Putamen (tissue), 1 donor: ENCODE results near the gene MIER1.
"Not testable (repeated sequence)": the region's sequence is repeated elsewhere in the genome, so short reads cannot be mapped to it uniquely, and the experiment has no call there.

Experiments
- DNase-seq: peaks from one replicate; pipeline ENCODE4 v3.0.0-alpha.2; 2016; ENCODE audit warnings: low spot score

MIER1 gene

DNA sequence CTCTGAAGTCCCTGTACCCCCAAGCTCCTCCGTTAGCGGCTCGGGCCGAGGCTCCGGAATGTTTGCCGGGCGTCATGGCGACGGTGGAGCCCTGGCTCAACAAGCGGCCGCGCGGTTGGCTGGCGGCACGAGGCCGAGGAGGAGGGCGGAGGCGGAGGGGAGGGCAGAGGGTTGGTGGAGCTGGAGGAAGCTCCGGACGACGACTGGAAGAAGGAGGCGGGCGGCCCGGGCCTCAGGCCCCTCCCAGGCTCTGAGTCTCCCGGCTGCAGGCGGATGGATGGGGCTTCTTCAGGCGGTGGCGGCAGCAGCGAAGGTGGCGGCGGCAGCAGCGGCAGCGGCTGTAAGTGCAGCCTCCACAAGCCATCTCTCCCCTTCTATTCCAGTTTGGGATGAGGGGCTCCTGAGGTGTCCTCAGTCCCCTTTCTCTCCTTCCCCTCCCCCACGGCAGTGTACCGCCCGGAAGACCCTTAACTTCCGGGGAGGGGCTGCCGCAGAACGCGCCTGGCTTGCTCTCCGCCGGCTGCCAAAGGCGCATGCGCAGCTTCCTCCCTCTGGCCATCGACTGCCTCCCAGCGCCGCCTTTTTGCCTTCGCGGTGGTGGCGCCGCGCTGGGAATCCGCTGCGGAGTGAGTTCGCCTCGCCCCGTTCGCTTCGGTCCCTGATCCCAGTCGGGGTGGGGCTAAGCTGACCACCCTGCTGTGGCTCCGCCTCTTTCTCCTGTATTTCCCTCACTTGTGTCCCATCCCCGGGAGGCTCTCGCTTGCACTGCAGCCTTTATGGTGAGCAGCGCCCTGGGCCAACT lies at the start of gene MIER1, which contains the start of gene DNAI4:
MIER1 (plus strand) TSS at position 235 of the 802 bp plus-strand sequence; CDS start at position 274, 39 bp downstream.
DNAI4 (minus strand) TSS at position 101 of the 802 bp plus-strand sequence; CDS start at position 76, 25 bp downstream.
- peak; percentile 98 for DNase-seq

GRCh38 chr1:66876664-66877063 lies 48.1 kb upstream of the MIER1 start:
- DNase-seq = no peak

- DNase-seq = no peak
Observed at GRCh38 chr1:66889030-66889429, 35.8 kb upstream of the MIER1 start.

GRCh38 chr1:66890621-66891020 lies 34.2 kb upstream of the MIER1 start:
- DNase-seq = no peak

- no peak for DNase-seq
Observed at GRCh38 chr1:66893712-66894111, 31.1 kb upstream of the MIER1 start.

DNA sequence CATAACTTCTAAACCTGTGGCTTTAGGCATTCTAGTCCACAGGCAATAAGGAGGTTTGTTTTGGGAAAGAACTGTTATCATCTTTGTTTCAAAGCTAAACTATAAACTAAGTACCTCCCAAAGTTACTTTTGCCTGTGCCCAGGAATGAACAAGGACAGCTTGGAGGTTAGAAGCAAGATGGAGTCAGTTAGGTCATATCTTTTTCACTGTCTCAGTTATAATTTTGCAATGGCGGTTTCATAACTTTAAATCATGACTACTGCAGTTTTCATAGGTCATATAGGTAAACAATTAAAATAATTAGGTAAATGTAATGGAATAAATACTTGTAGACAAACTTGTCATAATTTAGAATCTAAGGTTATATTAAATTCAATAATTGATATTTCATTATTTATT lies 9.6 kb upstream of the MIER1 start:
- not testable (repeated sequence) for DNase-seq

DNA sequence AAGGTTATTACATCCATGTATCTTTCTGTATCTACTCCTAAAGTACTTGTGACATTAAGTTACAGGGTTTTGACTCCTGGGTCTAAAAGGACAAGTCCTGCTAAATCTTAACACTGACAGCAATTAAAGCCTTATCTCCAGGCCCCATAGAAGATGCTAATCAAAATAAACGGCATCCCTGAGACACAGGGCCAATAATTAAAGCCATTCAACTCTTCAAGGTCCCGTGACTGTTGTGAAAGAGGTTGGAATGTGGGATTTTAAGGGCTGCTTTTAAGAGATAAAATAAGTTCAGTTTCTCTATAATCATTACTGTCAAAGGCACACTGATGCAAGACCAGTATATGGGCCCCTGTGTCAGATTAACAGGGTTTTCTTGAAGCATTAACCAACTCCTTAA lies 8.5 kb upstream of the MIER1 start:
- no peak for DNase-seq

- no peak for DNase-seq
Observed at GRCh38 chr1:66917476-66917875, 7.3 kb upstream of the MIER1 start.

- DNase-seq = no peak
Observed at GRCh38 chr1:66919063-66919462, 5.7 kb upstream of the MIER1 start.

DNA sequence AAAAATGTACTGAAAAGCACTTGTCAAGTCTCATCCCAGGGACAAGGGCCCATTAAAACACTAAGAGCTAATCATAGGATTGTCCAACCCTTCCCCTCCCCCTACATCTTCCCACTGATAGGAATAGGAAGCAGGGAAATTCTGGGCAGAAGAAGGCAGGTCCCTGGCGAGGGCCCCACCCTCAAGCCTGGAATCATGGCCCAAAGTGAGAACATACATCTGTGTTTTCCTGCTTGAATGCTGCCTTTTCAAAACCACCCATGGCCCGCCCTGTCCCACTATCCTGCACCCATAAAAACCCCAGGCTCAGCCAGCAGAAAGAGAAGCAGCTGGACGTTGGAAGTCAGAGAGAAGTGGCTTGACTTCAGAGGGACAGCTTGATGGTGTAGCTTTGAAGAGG lies 5.0 kb upstream of the MIER1 start:
- DNase-seq = no peak

DNA sequence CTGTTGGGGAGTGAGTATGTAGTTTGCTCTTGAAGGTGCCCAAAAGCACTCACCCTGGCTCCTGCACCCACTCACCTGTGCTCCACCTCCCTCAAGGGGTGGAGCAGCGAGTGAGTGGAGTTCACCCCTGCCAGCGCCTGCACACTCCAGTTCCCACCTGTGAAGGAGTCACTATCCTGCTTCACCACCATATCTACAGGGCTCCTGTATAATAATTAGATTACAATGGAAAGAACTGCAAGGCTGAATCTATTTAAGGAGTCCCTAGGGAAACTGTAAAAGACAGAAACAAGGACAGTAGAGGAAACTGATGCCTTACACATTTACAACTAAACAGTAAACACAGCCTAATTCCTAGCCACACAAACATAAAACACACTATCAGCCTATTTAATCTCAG lies 4.2 kb upstream of the MIER1 start:
- DNase-seq = no peak

DNA sequence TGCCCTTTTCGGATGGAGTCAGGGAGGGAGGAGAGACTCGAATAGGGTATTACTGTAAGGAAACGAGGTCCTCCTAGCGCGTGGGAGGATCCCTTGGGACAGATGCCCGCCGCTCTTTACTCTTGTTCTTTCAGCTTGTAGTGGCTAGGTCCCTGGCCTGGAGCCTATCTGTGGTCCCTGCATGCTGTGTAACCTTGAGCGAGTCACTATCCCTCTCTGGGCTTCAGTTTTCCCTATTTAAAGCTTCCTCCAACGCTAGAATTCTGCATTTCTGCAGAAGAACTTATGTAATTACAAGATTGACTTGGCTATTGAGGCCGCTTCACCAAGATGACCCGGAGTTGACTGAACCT lies 744 bp downstream of the MIER1 start:
- no peak for DNase-seq

- no peak for DNase-seq
Observed at GRCh38 chr1:66925944-66926343, 1.2 kb downstream of the MIER1 start.

DNA sequence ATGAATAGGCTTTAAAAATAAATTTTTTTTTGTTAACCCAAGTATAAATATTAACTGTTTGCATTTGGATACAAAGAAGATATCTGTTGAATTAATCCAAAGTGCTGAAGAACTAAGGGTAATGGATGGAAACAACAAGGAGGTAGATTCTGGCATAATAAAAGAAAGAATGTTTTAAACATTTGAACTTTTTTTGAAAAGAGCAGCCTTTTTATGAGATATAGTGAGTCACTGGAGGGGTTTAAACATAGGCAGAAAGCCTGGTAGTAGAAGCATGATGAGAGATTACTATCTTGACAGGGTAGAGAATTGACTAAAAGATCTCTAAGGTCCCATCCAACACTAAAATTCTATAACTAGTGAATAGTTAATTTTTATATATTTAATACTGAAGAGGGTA lies 2.7 kb downstream of the MIER1 start:
- no peak for DNase-seq

DNA sequence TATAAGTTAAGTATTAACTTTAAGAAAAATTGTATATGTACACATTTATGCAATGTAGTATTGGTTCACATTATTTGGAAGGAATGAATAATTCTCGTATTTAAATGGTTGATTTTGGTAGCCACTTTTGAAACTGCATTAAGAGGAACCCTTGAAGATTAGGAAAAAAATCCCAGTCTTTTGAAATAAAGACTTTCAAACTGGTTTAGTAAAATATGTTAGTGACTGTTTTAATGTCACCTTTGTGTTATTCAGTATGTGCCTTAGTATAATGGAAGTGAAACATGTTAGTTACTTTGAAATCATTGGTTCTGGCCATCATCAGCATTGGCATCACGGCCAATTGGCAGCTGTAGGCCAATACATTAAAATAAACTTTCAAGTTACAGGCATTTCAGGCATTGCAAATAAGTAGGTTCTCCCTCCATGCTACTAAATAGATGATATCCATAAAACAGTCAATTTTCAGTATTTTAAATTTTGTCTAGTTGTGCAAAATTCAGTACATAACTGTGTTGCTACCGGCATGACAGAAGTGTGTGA lies 4.4 kb downstream of the MIER1 start:
- DNase-seq = no peak

GRCh38 chr1:66929691-66929998 lies 4.9 kb downstream of the MIER1 start:
- DNase-seq = peak; percentile 13

GRCh38 chr1:66929999-66930822 lies 5.4 kb downstream of the MIER1 start:
- DNase-seq = peak; percentile 94

GRCh38 chr1:66930823-66931174 lies 6.0 kb downstream of the MIER1 start:
- DNase-seq = no peak

- no peak for DNase-seq
Observed at GRCh38 chr1:66931590-66931989, 6.8 kb downstream of the MIER1 start.

DNA sequence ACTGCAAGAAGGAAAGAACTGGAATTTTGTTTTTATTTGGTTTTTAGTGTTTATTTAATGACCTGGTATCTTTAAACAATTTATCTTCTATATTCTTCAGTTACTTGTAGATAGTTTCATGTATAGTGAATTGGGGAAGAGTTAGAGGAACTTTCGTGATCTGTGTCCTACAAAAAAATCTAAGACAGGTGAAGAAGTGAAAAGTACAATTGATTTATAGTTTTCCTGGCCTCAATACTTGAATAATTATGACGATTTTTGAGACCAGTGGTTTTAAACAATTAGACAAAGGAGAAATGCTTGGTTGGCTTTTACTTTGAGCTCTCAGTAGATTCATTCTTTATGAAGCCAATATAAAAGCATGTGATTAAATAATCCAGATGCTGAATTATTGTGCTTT lies 7.5 kb downstream of the MIER1 start:
- DNase-seq = no peak

GRCh38 chr1:66933887-66934700 lies 9.3 kb downstream of the MIER1 start:
- DNase-seq = no peak

GRCh38 chr1:66937529-66938234 lies 12.9 kb downstream of the MIER1 start:
- no peak for DNase-seq
